ENCODE data around the gene ARSI.

DNA sequence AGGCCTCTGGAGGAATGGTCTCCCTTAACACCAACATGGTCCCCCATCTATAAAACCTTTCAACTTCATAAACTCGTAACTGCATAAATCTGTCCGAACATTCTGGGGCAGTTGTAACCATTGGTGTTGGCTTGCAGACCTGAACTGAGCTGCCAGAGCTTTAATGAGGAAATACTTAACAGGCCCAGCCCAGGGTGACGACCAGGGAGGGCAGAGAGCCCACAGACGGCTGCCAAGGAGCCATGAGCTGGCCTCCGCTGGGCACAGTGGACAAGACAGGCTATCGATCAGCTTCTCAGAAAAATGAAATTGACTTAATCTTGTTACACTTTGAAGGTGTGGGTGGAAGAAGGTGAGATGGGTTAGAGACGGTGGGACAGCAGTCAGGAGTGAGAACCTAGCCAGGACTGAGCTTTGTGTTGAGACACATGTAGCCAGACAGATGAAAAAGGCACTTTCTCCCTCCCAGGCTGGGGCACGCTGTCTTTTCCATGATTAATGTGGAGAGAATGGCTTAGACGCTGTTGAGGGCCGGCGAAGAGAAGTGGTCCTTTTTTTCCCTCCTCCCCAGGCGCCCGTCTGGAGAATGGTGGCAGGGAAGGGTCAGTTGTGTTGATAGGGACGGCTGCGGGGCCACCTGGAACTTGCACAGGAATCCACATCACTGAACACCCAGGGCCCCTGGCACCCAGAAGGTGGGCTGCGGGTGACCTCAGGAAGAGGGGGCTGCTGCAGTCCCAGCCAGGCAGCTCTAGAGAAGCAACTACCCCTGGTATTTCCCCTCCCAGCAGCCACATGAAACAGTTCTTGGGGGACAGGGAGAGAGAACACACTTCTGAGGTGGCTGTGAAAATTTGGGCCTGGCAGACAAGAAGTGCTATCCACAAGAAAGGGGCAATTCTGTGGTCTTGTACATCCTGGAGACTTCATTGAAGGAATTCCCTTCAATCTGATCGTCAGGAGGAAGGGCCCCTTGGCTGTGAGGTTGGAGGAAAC lies 27.5 kb upstream of the ARSI start:
- no peak for TF ChIP-seq PHF20 (CRISPR knock-in tag; IDR thresholded peaks at IDR 0.05)
- TF ChIP-seq, protein P1, sequence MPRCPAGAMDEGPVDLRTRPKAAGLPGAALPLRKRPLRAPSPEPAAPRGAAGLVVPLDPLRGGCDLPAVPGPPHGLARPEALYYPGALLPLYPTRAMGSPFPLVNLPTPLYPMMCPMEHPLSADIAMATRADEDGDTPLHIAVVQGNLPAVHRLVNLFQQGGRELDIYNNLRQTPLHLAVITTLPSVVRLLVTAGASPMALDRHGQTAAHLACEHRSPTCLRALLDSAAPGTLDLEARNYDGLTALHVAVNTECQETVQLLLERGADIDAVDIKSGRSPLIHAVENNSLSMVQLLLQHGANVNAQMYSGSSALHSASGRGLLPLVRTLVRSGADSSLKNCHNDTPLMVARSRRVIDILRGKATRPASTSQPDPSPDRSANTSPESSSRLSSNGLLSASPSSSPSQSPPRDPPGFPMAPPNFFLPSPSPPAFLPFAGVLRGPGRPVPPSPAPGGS (CRISPR knock-in tag; IDR thresholded peaks at IDR 0.05), result no peak
- no peak for TF ChIP-seq HMG20B (CRISPR knock-in tag; conservative IDR thresholded peaks at IDR 0.05)
- no peak for TF ChIP-seq MAFK (conservative IDR thresholded peaks at IDR 0.05 in 1 of 2, IDR thresholded peaks at IDR 0.05 in 1 of 2; ENCODE audit: low read length in 2 of 2)
- no peak for TF ChIP-seq PCBP1 (IDR thresholded peaks at IDR 0.05; ENCODE audit: borderline replicate concordance, low read depth, low read length)
- TF ChIP-seq ZNF44 (CRISPR knock-in tag; IDR thresholded peaks at IDR 0.05), result no peak
- no peak for TF ChIP-seq ZNF3 (CRISPR knock-in tag; IDR thresholded peaks at IDR 0.05)
- TF ChIP-seq, protein P2, sequence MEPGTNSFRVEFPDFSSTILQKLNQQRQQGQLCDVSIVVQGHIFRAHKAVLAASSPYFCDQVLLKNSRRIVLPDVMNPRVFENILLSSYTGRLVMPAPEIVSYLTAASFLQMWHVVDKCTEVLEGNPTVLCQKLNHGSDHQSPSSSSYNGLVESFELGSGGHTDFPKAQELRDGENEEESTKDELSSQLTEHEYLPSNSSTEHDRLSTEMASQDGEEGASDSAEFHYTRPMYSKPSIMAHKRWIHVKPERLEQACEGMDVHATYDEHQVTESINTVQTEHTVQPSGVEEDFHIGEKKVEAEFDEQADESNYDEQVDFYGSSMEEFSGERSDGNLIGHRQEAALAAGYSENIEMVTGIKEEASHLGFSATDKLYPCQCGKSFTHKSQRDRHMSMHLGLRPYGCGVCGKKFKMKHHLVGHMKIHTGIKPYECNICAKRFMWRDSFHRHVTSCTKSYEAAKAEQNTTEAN (CRISPR knock-in tag; conservative IDR thresholded peaks at IDR 0.05), result no peak
- TF ChIP-seq, protein P3, sequence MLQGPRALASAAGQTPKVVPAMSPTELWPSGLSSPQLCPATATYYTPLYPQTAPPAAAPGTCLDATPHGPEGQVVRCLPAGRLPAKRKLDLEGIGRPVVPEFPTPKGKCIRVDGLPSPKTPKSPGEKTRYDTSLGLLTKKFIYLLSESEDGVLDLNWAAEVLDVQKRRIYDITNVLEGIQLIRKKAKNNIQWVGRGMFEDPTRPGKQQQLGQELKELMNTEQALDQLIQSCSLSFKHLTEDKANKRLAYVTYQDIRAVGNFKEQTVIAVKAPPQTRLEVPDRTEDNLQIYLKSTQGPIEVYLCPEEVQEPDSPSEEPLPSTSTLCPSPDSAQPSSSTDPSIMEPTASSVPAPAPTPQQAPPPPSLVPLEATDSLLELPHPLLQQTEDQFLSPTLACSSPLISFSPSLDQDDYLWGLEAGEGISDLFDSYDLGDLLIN (CRISPR knock-in tag; IDR thresholded peaks at IDR 0.05; ENCODE audit: borderline replicate concordance), result no peak
- no peak for TF ChIP-seq ZNF589 (CRISPR knock-in tag; conservative IDR thresholded peaks at IDR 0.05)
- TF ChIP-seq RAD21 (CRISPR knock-in tag; IDR thresholded peaks at IDR 0.05), result no peak
- TF ChIP-seq, protein P4, sequence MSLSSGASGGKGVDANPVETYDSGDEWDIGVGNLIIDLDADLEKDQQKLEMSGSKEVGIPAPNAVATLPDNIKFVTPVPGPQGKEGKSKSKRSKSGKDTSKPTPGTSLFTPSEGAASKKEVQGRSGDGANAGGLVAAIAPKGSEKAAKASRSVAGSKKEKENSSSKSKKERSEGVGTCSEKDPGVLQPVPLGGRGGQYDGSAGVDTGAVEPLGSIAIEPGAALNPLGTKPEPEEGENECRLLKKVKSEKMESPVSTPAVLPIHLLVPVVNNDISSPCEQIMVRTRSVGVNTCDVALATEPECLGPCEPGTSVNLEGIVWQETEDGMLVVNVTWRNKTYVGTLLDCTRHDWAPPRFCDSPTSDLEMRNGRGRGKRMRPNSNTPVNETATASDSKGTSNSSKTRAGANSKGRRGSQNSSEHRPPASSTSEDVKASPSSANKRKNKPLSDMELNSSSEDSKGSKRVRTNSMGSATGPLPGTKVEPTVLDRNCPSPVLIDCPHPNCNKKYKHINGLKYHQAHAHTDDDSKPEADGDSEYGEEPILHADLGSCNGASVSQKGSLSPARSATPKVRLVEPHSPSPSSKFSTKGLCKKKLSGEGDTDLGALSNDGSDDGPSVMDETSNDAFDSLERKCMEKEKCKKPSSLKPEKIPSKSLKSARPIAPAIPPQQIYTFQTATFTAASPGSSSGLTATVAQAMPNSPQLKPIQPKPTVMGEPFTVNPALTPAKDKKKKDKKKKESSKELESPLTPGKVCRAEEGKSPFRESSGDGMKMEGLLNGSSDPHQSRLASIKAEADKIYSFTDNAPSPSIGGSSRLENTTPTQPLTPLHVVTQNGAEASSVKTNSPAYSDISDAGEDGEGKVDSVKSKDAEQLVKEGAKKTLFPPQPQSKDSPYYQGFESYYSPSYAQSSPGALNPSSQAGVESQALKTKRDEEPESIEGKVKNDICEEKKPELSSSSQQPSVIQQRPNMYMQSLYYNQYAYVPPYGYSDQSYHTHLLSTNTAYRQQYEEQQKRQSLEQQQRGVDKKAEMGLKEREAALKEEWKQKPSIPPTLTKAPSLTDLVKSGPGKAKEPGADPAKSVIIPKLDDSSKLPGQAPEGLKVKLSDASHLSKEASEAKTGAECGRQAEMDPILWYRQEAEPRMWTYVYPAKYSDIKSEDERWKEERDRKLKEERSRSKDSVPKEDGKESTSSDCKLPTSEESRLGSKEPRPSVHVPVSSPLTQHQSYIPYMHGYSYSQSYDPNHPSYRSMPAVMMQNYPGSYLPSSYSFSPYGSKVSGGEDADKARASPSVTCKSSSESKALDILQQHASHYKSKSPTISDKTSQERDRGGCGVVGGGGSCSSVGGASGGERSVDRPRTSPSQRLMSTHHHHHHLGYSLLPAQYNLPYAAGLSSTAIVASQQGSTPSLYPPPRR (CRISPR knock-in tag; IDR thresholded peaks at IDR 0.05; ENCODE audit: borderline replicate concordance), result no peak
- TF ChIP-seq, protein P5, sequence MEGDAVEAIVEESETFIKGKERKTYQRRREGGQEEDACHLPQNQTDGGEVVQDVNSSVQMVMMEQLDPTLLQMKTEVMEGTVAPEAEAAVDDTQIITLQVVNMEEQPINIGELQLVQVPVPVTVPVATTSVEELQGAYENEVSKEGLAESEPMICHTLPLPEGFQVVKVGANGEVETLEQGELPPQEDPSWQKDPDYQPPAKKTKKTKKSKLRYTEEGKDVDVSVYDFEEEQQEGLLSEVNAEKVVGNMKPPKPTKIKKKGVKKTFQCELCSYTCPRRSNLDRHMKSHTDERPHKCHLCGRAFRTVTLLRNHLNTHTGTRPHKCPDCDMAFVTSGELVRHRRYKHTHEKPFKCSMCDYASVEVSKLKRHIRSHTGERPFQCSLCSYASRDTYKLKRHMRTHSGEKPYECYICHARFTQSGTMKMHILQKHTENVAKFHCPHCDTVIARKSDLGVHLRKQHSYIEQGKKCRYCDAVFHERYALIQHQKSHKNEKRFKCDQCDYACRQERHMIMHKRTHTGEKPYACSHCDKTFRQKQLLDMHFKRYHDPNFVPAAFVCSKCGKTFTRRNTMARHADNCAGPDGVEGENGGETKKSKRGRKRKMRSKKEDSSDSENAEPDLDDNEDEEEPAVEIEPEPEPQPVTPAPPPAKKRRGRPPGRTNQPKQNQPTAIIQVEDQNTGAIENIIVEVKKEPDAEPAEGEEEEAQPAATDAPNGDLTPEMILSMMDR (CRISPR knock-in tag; IDR thresholded peaks at IDR 0.05), result no peak
- TF ChIP-seq ZFX (CRISPR knock-in tag; IDR thresholded peaks at IDR 0.05; ENCODE audit: low read depth), result no peak
